Measurements from ENCODE around the gene IKZF1.
A peak's percentile ranks its signal among the peaks of the same experiment; 100 is the strongest.

Gene IKZF1

GRCh38 chr7:50387351-50387750 lies 82.8 kb downstream of the IKZF1 start:
- no peak for DNase-seq (ENCODE audit: low spot score)
- no peak for TF ChIP-seq CTCF (IDR thresholded peaks at IDR 0.05; ENCODE audit: extremely low read depth, missing control alignments)

GRCh38 chr7:50389961-50390360 lies 85.4 kb downstream of the IKZF1 start:
- no peak for TF ChIP-seq CTCF (IDR thresholded peaks at IDR 0.05; ENCODE audit: extremely low read depth, missing control alignments)
- DNase-seq (ENCODE audit: low spot score), result no peak

GRCh38 chr7:50391386-50391785 lies 86.9 kb downstream of the IKZF1 start:
- no peak for DNase-seq (ENCODE audit: low spot score)
- no peak for TF ChIP-seq CTCF (IDR thresholded peaks at IDR 0.05; ENCODE audit: extremely low read depth, missing control alignments)

GRCh38 chr7:50393076-50393475 lies 88.6 kb downstream of the IKZF1 start:
- TF ChIP-seq CTCF (IDR thresholded peaks at IDR 0.05; ENCODE audit: extremely low read depth, missing control alignments), result no peak
- DNase-seq (ENCODE audit: low spot score), result no peak

- no peak for TF ChIP-seq CTCF (IDR thresholded peaks at IDR 0.05; ENCODE audit: extremely low read depth, missing control alignments)
- peak; percentile 57 for DNase-seq (ENCODE audit: low spot score)
Observed at GRCh38 chr7:50393547-50394252, 89.2 kb downstream of the IKZF1 start.

GRCh38 chr7:50394315-50394714 lies 89.8 kb downstream of the IKZF1 start:
- no peak for DNase-seq (ENCODE audit: low spot score)
- no peak for TF ChIP-seq CTCF (IDR thresholded peaks at IDR 0.05; ENCODE audit: extremely low read depth, missing control alignments)

GRCh38 chr7:50396856-50397255 lies 92.3 kb downstream of the IKZF1 start:
- no peak for TF ChIP-seq CTCF (IDR thresholded peaks at IDR 0.05; ENCODE audit: extremely low read depth, missing control alignments)
- no peak for DNase-seq (ENCODE audit: low spot score)

Measured in GM20000 (cell line).